Aorta (tissue), 5 donors: ENCODE data around the gene ABCD1. TPM values are rescaled to one million over a fixed set of nuclear protein-coding genes. Genes with fewer than 3 reads are reported as not detected.
A peak's percentile ranks its signal among the peaks of the same experiment; 100 is the strongest.
"Not testable (repeated sequence)": the region's sequence is repeated elsewhere in the genome, so short reads cannot be mapped to it uniquely, and the experiment has no call there.

Experiments used
- ATAC-seq: fragments of 200-7000 bp; cut with Tn5 transposase; one replicate; pipeline ENCODE4 v1.9.1; 2022; ENCODE audit warnings: moderate library complexity; ENCODE audit not compliant: low FRiP score
- DNase-seq, 2 donors: peaks; one replicate each; pipeline ENCODE4 v3.0.0-alpha.2; 2020
- H3K27ac ChIP-seq, 2 donors: one replicate each; pipeline ENCODE4 v1.5.1; 2013; ENCODE audit warnings: low read length in 2 of 2, mild to moderate bottlenecking in 2 of 2, moderate library complexity in 2 of 2, control low read depth in 1 of 2, inconsistent platforms in 1 of 2, low read depth in 1 of 2
- H3K27me3 ChIP-seq, 2 donors: one replicate each; pipeline ENCODE4 v1.6.1; 2013; ENCODE audit warnings: control low read depth in 1 of 2, low read length in 1 of 2, mild to moderate bottlenecking in 1 of 2, moderate library complexity in 1 of 2; ENCODE audit not compliant: insufficient read depth in 2 of 2, control insufficient read depth in 1 of 2
- H3K36me3 ChIP-seq, 2 donors: one replicate each; pipeline ENCODE4 v1.6.1; 2013; ENCODE audit warnings: control low read depth in 1 of 2, low read length in 1 of 2, mild to moderate bottlenecking in 1 of 2; ENCODE audit not compliant: insufficient read depth in 2 of 2, control insufficient read depth in 1 of 2
- H3K4me1 ChIP-seq, 2 donors: one replicate each; pipeline ENCODE4 v1.6.1; 2013; ENCODE audit warnings: low read length in 2 of 2, control low read depth in 1 of 2, mild to moderate bottlenecking in 1 of 2, moderate library complexity in 1 of 2; ENCODE audit not compliant: insufficient read depth in 2 of 2, control insufficient read depth in 1 of 2
- H3K4me3 ChIP-seq, 2 donors: one replicate each; pipeline ENCODE4 v1.5.1; 2013; ENCODE audit warnings: low read length in 2 of 2, control low read depth in 1 of 2, mild to moderate bottlenecking in 1 of 2
- H3K9me3 ChIP-seq: one replicate; pipeline ENCODE4 v1.6.1; 2013; ENCODE audit warnings: mild to moderate bottlenecking, low read length; ENCODE audit not compliant: control insufficient read depth
- WGBS, 2 donors: extraction: QIAGEN DNeasy Blood & Tissue Kit; methylation state at CpG; one replicate each; pipeline ENCODE4 v1.1.7; 2013; 5-methylcytosine and 5-hydroxymethylcytosine counted together
- intact Hi-C, 2 donors: fragments of 100-400 bp; cut with DNase I; formaldehyde crosslinking; loops; one replicate each; pipeline versions ENCODE4 v1.14.2 to v1.15.0; 2022
- polyA plus RNA-seq, 2 donors: library from polyadenylated mRNA; stranded (reverse); fragments of 200-250 nt; gene quantifications; one replicate each; pipeline ENCODE4 v1.2.3, GENCODE V29; 2013
- total RNA-seq, 2 donors: library from RNA; stranded (reverse); fragmentation: NEBNext Ultra II Directional; extraction: Animal tissue kit (Norgen Biotek cat#: 25700); gene quantifications; one replicate each; pipeline ENCODE4 v1.2.1, GENCODE V29; 2021
- donor health status: healthy with polysubstance abuse.
- donor health status: Bipolar disorder and iron deficiency.
- donor health status: DM: no; HTN: no; CAD: no.
- donor health status: DM: no; HTN: no; CAD: no.
- donor health status: DM: yes; HTN: yes; CAD: no.

The ABCD1 gene
- total and polyA plus RNA-seq, 4 donors: 8.8 to 15.8 (median 10.7) TPM

- H3K9me3 ChIP-seq, H3K27me3 ChIP-seq, ATAC-seq, H3K27ac ChIP-seq, H3K4me1 ChIP-seq, H3K4me3 ChIP-seq, intact Hi-C loops, H3K36me3 ChIP-seq: not testable (repeated sequence)
- 86% methylated on average over 14 to 16 of the region's 16 CpGs for WGBS, 2 donors
- DNase-seq: peak in 1 of 2 donors; percentile 54
These were observed 25.4 kb upstream of the ABCD1 start for GRCh38 chrX:153699210-153699783.

GRCh38 chrX:153699784-153700371, 24.8 kb upstream of the ABCD1 start:
- H3K36me3 ChIP-seq, H3K9me3 ChIP-seq, H3K4me3 ChIP-seq, H3K27ac ChIP-seq, ATAC-seq, H3K4me1 ChIP-seq, H3K27me3 ChIP-seq, intact Hi-C loops, DNase-seq: not testable (repeated sequence)
- WGBS, 2 donors: 65 to 72% methylated on average over 17 to 18 of the region's 18 CpGs

GRCh38 chrX:153700376-153700945, 24.2 kb upstream of the ABCD1 start:
- H3K4me3 ChIP-seq: no peak overlapping the region
- H3K27me3 ChIP-seq: no peaks in the 10 kb centered on the region
- H3K9me3 ChIP-seq: no peaks in the 10 kb centered on the region
- H3K27ac ChIP-seq: no peak overlapping the region
- no peaks in the 10 kb centered on the region for H3K4me1 ChIP-seq
- DNase-seq (no peak), ATAC-seq (no peak)
- no peaks in the 10 kb centered on the region for H3K36me3 ChIP-seq
- intact Hi-C loops: no loop called here
- WGBS, 2 donors: 72 to 79% methylated on average over 15 of the region's 15 CpGs

GRCh38 chrX:153700967-153701366, 23.7 kb upstream of the ABCD1 start:
- DNase-seq (no peak), ATAC-seq (no peak)
- no peaks in the 10 kb centered on the region for H3K27me3 ChIP-seq
- intact Hi-C loops: no loop called here
- H3K4me3 ChIP-seq: no peak overlapping the region
- H3K4me1 ChIP-seq: no peaks in the 10 kb centered on the region
- no peaks in the 10 kb centered on the region for H3K9me3 ChIP-seq
- no peak overlapping the region for H3K27ac ChIP-seq
- 72 to 74% methylated on average over 5 to 6 of the region's 6 CpGs for WGBS, 2 donors
- no peaks in the 10 kb centered on the region for H3K36me3 ChIP-seq

- H3K4me3 ChIP-seq: no peak overlapping the region
- no peaks in the 10 kb centered on the region for H3K27me3 ChIP-seq
- no peaks in the 10 kb centered on the region for H3K36me3 ChIP-seq
- no peaks in the 10 kb centered on the region for H3K4me1 ChIP-seq
- no peak overlapping the region for H3K27ac ChIP-seq
- H3K9me3 ChIP-seq: no peaks in the 10 kb centered on the region
- intact Hi-C loops: no loop called here
- ATAC-seq: no peak
- WGBS, 2 donors: 92 to 93% methylated on average over 12 of the region's 12 CpGs
- DNase-seq: peak in 1 of 2 donors; percentile 62
These were observed 22.9 kb upstream of the ABCD1 start for GRCh38 chrX:153701706-153702105.

- H3K4me3 ChIP-seq: no peak overlapping the region
- WGBS, 2 donors: 79 to 80% methylated on average over 20 to 23 of the region's 23 CpGs
- no peaks in the 10 kb centered on the region for H3K4me1 ChIP-seq
- no peaks in the 10 kb centered on the region for H3K27me3 ChIP-seq
- no peak overlapping the region for H3K27ac ChIP-seq
- intact Hi-C loops: no loop called here
- no peak for ATAC-seq
- no peaks in the 10 kb centered on the region for H3K9me3 ChIP-seq
- peak in 1 of 2 donors; percentile 58 for DNase-seq
- no peaks in the 10 kb centered on the region for H3K36me3 ChIP-seq
These were observed 22.2 kb upstream of the ABCD1 start for GRCh38 chrX:153702336-153703035.

- WGBS, 2 donors: 57 to 72% methylated on average over 15 to 16 of the region's 16 CpGs
- no peaks in the 10 kb centered on the region for H3K4me1 ChIP-seq
- H3K27me3 ChIP-seq: no peaks in the 10 kb centered on the region
- ATAC-seq (no peak), DNase-seq (peak in 1 of 2 donors; percentile 74)
- no peaks in the 10 kb centered on the region for H3K9me3 ChIP-seq
- H3K27ac ChIP-seq: no peak overlapping the region
- intact Hi-C loops: no loop called here
- H3K36me3 ChIP-seq: no peaks in the 10 kb centered on the region
- H3K4me3 ChIP-seq: no peak overlapping the region
These were observed 21.7 kb upstream of the ABCD1 start for GRCh38 chrX:153703036-153703370.

- ATAC-seq (no peak), DNase-seq (no peak)
- H3K27ac ChIP-seq: no peak overlapping the region
- H3K4me3 ChIP-seq: no peak overlapping the region
- H3K27me3 ChIP-seq: no peaks in the 10 kb centered on the region
- no peaks in the 10 kb centered on the region for H3K36me3 ChIP-seq
- no peaks in the 10 kb centered on the region for H3K4me1 ChIP-seq
- no peaks in the 10 kb centered on the region for H3K9me3 ChIP-seq
- WGBS, 2 donors: 82 to 91% methylated on average over 17 to 18 of the region's 18 CpGs
- intact Hi-C loops: no loop called here
These were observed 20.6 kb upstream of the ABCD1 start for GRCh38 chrX:153704021-153704526.
